ENCODE results near the gene GNG2.

- TF ChIP-seq CTCF (IDR thresholded peaks at IDR 0.05) (no peak), EZH2 (IDR thresholded peaks at IDR 0.05) (no peak), EZH2phosphoT487 (IDR thresholded peaks at IDR 0.05) (no peak)
These were observed 16.1 kb upstream of the GNG2 start for GRCh38 chr14:51844081-51844881.

All from neural progenitor cell (in vitro differentiated cells).